Non-pigmented ciliary epithelial cell (primary cell): Measurements from ENCODE around the gene ASTL.

ENCODE experiments used
- DNase-seq: peaks from one replicate; pipeline ENCODE4 v3.0.0-alpha.2; 2010; ENCODE audit warnings: low read depth

The ASTL gene

DNA sequence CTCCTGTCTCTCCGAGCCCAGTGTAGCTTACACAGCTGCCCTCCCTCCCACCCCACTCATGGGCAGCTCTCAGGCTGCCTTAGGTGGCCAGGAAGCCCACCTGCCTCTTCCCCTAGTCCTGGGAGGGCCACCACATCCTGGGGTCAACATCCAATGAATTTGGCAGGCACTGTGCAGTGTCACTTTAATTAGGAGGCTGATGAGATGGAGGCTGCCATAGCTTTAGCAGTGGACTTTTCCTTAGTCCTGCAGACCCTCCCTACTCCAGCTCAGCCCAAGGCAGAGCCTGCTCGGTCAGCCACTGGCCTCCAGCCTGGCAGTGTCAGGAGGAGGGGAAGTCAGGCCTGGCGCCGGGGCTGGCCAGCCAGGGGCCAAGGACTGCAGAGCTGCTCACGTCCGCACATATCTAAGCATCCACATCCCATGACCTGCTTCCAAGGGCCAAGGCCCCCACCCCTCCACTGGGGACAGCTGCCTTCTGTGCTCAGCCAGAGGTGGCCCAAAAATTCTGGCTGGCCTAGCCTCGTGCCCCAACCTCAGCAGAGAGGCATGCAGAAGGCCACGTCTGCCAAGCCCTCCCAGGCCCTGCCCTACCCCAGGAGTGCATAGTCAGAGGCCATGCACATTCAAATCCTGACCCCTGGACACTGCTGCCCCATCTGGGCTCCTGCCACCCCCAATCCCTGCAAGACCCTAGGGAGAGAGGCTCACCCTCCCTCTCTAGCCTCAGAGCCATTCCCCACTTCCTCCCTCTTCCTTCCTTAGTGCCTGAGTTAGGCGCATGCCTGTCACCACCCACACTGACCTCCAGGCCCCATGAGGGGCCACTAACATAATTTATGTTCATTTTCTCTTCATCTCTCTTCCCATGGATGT lies 55.0 kb downstream of the ASTL start:
- DNase-seq, result no peak

DNA sequence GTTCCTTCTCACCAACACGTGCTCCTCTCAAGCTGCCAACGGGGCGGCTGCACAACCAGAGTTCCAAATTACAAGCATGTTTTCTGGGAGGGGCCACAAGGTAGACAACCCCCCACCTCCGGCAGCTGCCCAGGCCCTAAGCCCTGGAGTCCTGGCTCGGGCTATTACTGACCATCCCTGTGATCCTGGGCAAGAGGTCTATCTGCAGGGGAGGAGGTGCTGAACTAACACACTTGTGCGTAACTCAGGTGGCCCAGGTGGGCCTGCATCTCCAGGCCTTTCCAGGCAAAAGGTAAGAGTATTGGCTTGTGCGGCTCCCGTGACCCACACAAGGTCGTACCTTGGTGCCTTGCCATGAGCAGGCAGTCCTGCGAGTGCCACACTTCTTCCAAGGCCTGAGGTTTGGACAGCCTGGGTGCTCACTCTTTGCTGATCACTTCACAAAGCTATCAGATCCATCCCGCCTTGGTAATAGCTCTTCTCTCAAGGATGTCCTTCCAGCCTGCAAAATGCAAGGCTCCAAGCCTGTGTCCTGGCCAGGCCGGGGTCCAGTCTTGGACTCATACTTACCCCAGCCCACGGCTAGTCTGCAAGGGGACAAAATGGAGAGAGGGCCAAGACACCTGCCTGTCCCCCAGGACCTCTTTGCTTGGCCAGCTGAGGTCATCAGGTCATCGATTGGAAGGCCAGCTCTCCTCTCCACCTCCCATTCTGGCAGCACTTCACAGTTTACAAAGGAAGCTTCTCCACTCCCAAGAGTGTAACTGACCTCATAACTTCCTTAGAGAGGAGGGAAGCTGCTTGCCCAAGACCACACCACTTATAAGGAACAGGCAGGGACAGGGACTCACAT lies 55.9 kb downstream of the ASTL start:
- DNase-seq, result no peak

GRCh38 chr2:96081042-96081441 lies 57.3 kb downstream of the ASTL start:
- DNase-seq, result no peak

- DNase-seq, result no peak
These were observed 63.0 kb downstream of the ASTL start for GRCh38 chr2:96075199-96075771.

DNA sequence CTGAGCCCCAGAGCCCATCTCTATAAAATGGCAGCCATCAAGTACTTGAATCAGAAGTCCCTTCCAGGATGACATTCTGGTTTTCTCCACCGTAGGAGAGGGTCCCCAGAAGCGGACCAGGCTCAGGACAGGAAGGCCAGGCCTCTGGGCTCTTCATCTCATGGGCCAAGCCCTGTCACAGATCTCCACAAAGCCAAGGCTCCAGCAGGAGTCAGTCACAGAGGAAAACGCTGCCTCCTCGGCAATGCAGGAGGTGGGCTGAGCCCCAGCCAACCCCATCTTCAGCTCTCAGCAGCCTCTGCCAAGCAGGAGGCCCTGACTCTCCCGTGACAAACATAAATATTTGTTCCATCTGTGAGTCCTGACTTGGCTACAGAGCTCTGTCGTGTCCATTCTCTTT lies 64.1 kb downstream of the ASTL start:
- DNase-seq, result no peak

DNA sequence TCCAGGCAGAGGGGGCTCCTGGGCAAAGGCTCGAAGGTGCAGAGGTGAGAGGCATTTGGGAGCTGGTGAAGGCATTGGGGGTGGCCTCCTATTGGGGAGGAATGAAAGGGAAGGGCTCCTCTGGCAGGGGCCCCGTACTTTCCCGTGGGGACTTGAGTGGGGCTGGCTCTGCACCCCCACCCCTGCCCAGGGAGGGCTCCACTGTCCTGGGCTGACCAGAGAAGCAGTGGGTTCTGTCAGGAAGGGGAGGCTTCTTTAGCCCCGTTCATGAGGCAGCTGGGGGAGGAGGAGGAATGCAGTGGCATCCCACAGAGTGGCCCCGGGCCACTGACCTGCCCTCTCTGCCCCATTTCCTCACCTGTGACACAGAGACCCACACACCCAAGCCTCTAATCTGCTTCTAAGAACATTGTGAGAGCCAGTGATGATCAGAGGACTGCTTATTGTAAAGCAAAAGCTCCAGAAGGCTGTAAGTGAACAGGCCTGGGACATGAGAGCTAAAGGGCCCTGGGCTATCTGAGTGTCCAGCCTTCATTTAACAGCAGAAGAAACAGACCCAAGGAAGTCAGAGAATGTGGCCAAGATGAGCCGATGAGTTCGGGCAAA lies 65.0 kb downstream of the ASTL start:
- DNase-seq, result no peak
